ENCODE measurements around the gene ATP5MC3.

The ATP5MC3 gene

DNA sequence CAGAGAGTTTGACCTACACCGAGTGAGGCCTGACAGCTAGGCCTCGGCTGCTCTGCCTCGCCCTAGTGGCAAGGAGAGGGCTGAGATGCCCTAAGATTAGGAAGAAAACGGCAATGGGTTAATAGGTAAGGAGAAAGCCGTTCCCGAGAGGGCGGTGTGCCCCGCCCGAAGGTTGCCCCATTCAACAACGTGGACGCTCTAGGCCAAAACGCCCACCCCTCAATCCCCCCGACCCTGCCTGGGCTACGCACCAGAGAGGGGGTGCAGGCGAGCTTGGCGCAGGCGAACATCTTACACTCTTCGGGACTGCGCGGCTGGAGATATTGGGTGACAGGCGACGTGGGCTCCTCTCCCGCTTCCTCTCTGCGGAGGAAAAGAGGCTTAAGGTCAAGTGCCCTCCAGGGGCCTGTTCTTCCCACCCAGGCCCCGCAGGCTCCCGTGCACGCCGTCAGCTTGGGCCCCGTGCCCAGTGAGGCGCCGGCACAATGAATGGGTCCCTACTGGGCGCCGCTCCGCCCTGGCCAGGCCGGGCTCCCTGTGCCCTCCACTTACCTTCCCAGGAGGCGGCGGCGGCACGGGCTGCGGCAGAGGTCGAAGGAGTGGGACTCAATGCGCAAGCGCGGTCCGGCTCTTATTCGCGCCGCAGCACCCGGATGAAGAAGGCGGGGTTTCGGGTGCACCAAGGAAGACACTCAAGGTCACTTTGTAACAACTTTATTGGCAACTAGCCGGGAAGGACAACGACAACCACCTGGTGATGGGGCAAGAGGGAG lies at the start of gene ATP5MC3:
Gene ATP5MC3, minus strand, starts transcription at position 607 of the 773 bp plus-strand sequence. Its CDS starts 317 bp downstream, at position 290.
- TF ChIP-seq, protein P1, sequence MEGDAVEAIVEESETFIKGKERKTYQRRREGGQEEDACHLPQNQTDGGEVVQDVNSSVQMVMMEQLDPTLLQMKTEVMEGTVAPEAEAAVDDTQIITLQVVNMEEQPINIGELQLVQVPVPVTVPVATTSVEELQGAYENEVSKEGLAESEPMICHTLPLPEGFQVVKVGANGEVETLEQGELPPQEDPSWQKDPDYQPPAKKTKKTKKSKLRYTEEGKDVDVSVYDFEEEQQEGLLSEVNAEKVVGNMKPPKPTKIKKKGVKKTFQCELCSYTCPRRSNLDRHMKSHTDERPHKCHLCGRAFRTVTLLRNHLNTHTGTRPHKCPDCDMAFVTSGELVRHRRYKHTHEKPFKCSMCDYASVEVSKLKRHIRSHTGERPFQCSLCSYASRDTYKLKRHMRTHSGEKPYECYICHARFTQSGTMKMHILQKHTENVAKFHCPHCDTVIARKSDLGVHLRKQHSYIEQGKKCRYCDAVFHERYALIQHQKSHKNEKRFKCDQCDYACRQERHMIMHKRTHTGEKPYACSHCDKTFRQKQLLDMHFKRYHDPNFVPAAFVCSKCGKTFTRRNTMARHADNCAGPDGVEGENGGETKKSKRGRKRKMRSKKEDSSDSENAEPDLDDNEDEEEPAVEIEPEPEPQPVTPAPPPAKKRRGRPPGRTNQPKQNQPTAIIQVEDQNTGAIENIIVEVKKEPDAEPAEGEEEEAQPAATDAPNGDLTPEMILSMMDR (IDR thresholded peaks at IDR 0.05), result no peak; the same call in 1 of the 2 replicates

DNA sequence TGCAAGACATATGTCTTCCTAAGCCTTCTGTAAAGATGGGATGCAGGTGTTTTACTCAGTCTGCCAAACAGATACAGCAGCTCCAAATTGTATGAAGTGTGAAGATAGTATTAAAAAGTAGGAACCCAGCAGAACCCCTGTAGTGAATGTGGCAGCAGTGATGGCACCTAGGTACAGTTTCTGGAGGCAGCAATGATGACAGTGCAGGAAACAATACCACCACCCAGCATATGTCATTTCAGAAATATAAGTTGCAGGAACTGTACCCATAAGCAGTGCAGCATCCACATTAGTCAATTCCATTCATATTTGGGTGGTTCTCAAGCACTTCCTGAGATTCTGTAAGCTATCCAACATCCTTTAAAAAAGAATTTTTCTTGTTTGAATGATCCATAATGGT lies 46.7 kb upstream of the ATP5MC3 start:
- TF ChIP-seq, protein P1 (IDR thresholded peaks at IDR 0.05), result no peak

DNA sequence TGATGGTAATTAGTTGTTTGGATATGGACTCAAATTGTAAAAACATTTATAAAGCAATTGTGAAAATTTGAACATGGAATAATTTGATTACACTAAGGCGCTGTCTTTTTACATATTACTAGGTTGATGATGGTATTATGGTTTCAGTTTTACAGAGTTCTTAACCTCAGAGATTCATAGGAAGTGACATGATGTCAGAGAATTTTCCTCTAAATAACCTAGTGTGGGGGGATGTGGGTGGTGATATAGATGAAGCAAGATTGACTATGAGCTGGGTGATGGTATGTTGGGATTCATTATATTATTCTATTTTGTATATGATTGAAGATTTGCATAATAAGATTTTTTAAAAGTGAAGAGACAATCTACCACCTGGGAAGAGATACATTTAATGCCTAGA lies 45.9 kb upstream of the ATP5MC3 start:
- TF ChIP-seq, protein P1 (IDR thresholded peaks at IDR 0.05), result no peak

DNA sequence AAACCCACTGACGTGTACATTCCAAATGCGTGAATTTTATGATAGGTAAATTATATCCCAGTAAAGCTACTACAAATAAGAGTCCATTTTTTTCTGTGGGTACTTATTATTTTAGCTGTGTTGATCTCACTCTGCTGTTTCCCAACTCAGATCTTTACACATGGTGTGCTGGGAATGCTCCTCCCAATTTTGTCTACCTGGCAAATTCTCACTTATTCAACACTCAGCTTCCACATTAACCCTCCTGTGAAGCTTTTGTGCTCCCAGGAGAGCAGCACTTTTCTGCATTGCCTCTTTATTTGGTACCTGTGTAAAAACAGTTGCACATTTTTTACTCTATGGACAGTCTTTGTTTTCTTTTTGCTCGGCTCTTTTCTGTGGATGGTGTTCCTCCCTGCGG lies 38.6 kb upstream of the ATP5MC3 start:
- TF ChIP-seq, protein P1 (IDR thresholded peaks at IDR 0.05), result no peak

DNA sequence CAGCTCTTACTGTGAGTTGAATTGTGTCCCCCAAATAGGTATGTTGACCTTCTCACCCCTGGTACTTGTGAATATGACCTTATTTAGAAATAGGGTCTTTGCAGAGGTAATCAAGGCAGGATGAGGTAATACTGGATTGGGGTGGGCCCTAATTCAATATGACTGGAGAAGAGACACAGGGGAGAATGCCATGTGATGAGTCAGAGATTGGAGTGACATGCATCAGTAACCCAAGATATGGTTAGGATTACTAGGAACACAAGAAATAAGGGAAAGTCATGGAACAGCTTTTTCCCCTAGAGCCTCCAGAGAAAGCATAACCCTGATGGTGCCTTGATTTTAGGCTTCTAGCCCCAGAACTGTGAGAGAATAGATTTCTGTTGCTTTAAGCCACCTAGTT lies 37.0 kb upstream of the ATP5MC3 start:
- TF ChIP-seq, protein P1 (IDR thresholded peaks at IDR 0.05), result no peak

DNA sequence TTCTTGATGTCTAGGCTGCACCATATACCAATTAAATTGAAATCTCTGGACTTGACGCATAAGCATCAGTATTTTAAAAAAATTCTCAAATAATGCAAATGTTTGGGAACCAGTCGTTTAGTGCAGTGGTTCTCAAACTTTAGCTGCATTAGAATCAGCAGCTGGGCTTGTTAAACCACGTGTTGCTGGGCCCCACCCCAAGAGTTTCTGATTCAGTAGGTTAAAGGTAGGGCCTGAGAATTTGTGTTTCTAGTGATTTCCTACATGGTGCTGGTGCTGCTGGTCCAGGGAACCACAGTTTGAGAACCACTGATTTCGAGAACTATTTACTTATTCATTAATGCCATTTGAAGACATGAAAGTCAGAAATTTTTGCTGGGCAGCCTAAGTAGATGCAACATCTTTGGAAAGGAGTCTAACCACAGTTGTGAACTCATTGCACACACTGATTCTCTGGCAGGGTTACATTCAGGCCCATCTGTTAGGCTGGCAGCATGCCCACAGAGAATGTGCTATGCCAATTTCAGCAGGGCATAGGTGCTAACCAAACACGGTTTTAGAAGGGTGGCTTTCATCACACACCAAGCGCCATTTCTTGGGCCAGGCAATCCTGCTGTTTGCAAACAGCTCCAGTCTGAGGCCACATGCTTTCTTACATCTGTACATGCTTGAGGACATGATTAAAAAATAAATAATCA lies 26.4 kb upstream of the ATP5MC3 start:
- TF ChIP-seq, protein P1 (IDR thresholded peaks at IDR 0.05), result no peak

DNA sequence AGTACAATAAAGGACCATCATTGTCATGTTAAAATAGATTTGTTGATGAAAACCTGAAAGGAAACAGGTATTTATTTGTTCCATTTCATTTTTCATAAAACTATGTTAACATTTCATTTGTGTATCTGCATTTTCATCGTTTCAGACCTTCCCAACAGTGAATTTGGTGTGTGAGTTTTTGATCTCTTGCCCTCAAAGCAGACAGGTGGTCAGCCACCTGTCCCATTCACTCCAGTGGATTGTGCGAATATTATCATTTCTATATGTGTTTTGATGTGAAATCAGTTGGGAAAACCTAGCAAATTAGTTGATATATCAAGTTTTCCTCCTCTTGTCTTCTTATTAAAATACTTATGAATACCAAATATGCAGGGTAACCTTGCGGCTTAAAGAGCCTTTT lies 25.4 kb upstream of the ATP5MC3 start:
- TF ChIP-seq, protein P1 (IDR thresholded peaks at IDR 0.05), result no peak

Data from LNCAP (cell line).